Left lung (tissue), 14 donors: ENCODE data around the gene UST. TPM values are rescaled to one million over a fixed set of nuclear protein-coding genes. Genes with fewer than 3 reads are reported as not detected.

Experiments
- ATAC-seq: fragments of 200-7000 bp; cut with Tn5 transposase; one replicate; pipeline ENCODE4 v1.9.1; 2020; ENCODE audit warnings: moderate library complexity
- DNase-seq, 4 donors: peaks; one replicate each; pipeline ENCODE4 v3.0.0-alpha.2; 2013 to 2020
- H3K27ac ChIP-seq, 2 donors: fragments of 200-600 bp; sonication (generic) in 1 of 2; one replicate each; pipeline versions ENCODE4 v1.5.0 to v1.8.0; 2020 to 2021
- H3K27me3 ChIP-seq, 2 donors: fragments of 200-600 bp; sonication (generic) in 1 of 2; one replicate each; pipeline versions ENCODE4 v1.5.0 to v1.8.0; 2020 to 2021
- H3K36me3 ChIP-seq, 2 donors: fragments of 200-600 bp; sonication (generic) in 1 of 2; one replicate each; pipeline versions ENCODE4 v1.5.0 to v1.8.0; 2020 to 2021
- H3K4me1 ChIP-seq, 2 donors: fragments of 200-600 bp; one replicate each; pipeline ENCODE4 v1.8.0; 2021
- H3K4me3 ChIP-seq, 2 donors: fragments of 200-600 bp; sonication (generic) in 1 of 2; one replicate each; pipeline versions ENCODE4 v1.5.0 to v1.8.0; 2020 to 2021; ENCODE audit warnings: mild to moderate bottlenecking in 1 of 2
- H3K9me3 ChIP-seq, 2 donors: fragments of 200-600 bp; sonication (generic) in 1 of 2; one replicate each; pipeline versions ENCODE4 v1.5.0 to v1.8.0; 2020 to 2021
- CTCF ChIP-seq, 2 donors: fragments of 200-600 bp; sonication (generic) in 1 of 2; IDR thresholded peaks; one replicate each; pipeline versions ENCODE4 v1.5.0 to v1.8.0; 2021; ENCODE audit warnings: antibody characterized with exemption in 2 of 2
- intact Hi-C, 2 donors: fragments of 100-400 bp; cut with DNase I; formaldehyde crosslinking; loops; one replicate each; pipeline versions ENCODE4 v1.11.2 to v1.14.2; 2022
- long read RNA-seq, 12 donors: library from polyadenylated mRNA in 2 of 12; unstranded in 2 of 12; transcript quantifications; one replicate each; pipeline ENCODE4 v2.0.0 and lab custom pipeline, GENCODE V29; 2019 to 2026
- polyA plus RNA-seq, 6 donors: library from polyadenylated mRNA; unstranded; fragments of 120-200 nt; gene quantifications; one replicate each; pipeline ENCODE4 v1.2.1, GENCODE V29; 2013; ENCODE audit not compliant: insufficient read length in 6 of 6
- total RNA-seq, 2 donors: library from RNA; stranded (reverse); fragmentation: NEBNext Ultra II Directional; extraction: Animal tissue kit (Norgen Biotek cat#: 25700); gene quantifications; one replicate each; pipeline ENCODE4 v1.2.1, GENCODE V29; 2021
- donor health status: DM: no; HTN: yes; CAD: no.
- donor health status: DM: no; HTN: no; CAD: no.

The UST gene
- total RNA-seq (10 to 100 TPM; 10.4 to 17.0 TPM), polyA plus RNA-seq (1 to 10 TPM; 7.4 to 9.8 (median 8.8) TPM)
- long read RNA-seq, donor 1, full-length matches to known transcripts: 2 of 2 reads
- long read RNA-seq, donor 1, partial matches to known transcripts: 0 of 2 reads
- long read RNA-seq, donor 1, other reads (novel, unspliced or antisense): 0 of 2 reads
- long read RNA-seq, donor 2, full-length matches to known transcripts: 1 of 1 reads
- long read RNA-seq, donor 2, partial matches to known transcripts: 0 of 1 reads
- long read RNA-seq, donor 2, other reads (novel, unspliced or antisense): 0 of 1 reads
- long read RNA-seq, donor 3, full-length matches to known transcripts: 1 of 1 reads
- long read RNA-seq, donor 3, partial matches to known transcripts: 0 of 1 reads
- long read RNA-seq, donor 3, other reads (novel, unspliced or antisense): 0 of 1 reads
- long read RNA-seq, donor 4, partial matches to known transcripts: 0 of 2 reads
- long read RNA-seq, donor 4, other reads (novel, unspliced or antisense): 2 of 2 reads
- long read RNA-seq, donor 5: 0 reads
- long read RNA-seq, donor 6, full-length matches to known transcripts: 2 of 2 reads
- long read RNA-seq, donor 6, partial matches to known transcripts: 0 of 2 reads
- long read RNA-seq, donor 6, other reads (novel, unspliced or antisense): 0 of 2 reads
- long read RNA-seq, donor 7, full-length matches to known transcripts: 2 of 2 reads
- long read RNA-seq, donor 7, partial matches to known transcripts: 0 of 2 reads
- long read RNA-seq, donor 7, other reads (novel, unspliced or antisense): 0 of 2 reads
- long read RNA-seq, donor 8, full-length matches to known transcripts: 4 of 4 reads
- long read RNA-seq, donor 8, partial matches to known transcripts: 0 of 4 reads
- long read RNA-seq, donor 8, other reads (novel, unspliced or antisense): 0 of 4 reads
- long read RNA-seq, donor 9: 0 reads
- long read RNA-seq, donor 10, full-length matches to known transcripts: 1 of 1 reads
- long read RNA-seq, donor 10, partial matches to known transcripts: 0 of 1 reads
- long read RNA-seq, donor 10, other reads (novel, unspliced or antisense): 0 of 1 reads
- long read RNA-seq, donor 11, full-length matches to known transcripts: 5 of 5 reads
- long read RNA-seq, donor 11, partial matches to known transcripts: 0 of 5 reads
- long read RNA-seq, donor 11, other reads (novel, unspliced or antisense): 0 of 5 reads
- long read RNA-seq, donor 12: 0 reads

- peaks cover 0 to 65% of the 10 kb centered on the region in 2 donors for H3K27me3 ChIP-seq
Observed at GRCh38 chr6:148746363-148747144, at the start of gene UST. Gene UST, plus strand, starts transcription at chr6:148747030. Its CDS starts 401 bp downstream, at chr6:148747431.

GRCh38 chr6:148697895-148698440 is 48.9 kb upstream of the UST start:
- peaks cover 0 to 19% of the 10 kb centered on the region in 2 donors for H3K4me1 ChIP-seq
- no peak for TF ChIP-seq CTCF (IDR thresholded peaks at IDR 0.05)
- no peak overlapping the region for H3K27ac ChIP-seq
- DNase-seq (no peak), ATAC-seq (no peak)
- H3K27me3 ChIP-seq: no peaks in the 10 kb centered on the region
- peaks cover 0 to 5% of the 10 kb centered on the region in 2 donors for H3K9me3 ChIP-seq
- H3K36me3 ChIP-seq: no peaks in the 10 kb centered on the region
- no peak overlapping the region for H3K4me3 ChIP-seq
- intact Hi-C loops: no loop called here

More at GRCh38 chr6:148746363-148747144, at the start of gene UST:
- Histone ChIP-seq H3K36me3 (no peaks in the 10 kb centered on the region), H3K9me3 (no peaks in the 10 kb centered on the region), H3K27ac (peak within 1 kb of the TSS; percentile 68 to 92), H3K4me3 (peak within 1 kb of the TSS; percentile 51 to 69), H3K4me1 (peaks cover 0 to 25% of the 10 kb centered on the region in 2 donors)
- ATAC-seq: peak; percentile 83
- DNase-seq: peak; percentile 83 to 95 (median 90)
- peak in 1 of 2 donors; percentile 20 for TF ChIP-seq CTCF (IDR thresholded peaks at IDR 0.05)
- intact Hi-C loops: loop anchor here in 1 of 2 donors (10.0 kb wide), 1 partner anchor 208 kb away; no protein-coding TSS in a partner anchor

- Histone ChIP-seq H3K9me3 (peaks cover 0 to 5% of the 10 kb centered on the region in 2 donors), H3K4me1 (peaks cover 0 to 19% of the 10 kb centered on the region in 2 donors), H3K27me3 (no peaks in the 10 kb centered on the region), H3K27ac (no peak overlapping the region), H3K36me3 (no peaks in the 10 kb centered on the region), H3K4me3 (no peak overlapping the region)
- ATAC-seq (no peak), DNase-seq (no peak)
- intact Hi-C loops: no loop called here
- TF ChIP-seq CTCF (IDR thresholded peaks at IDR 0.05): no peak
Observed at GRCh38 chr6:148698671-148699180, 48.1 kb upstream of the UST start.

- no peaks in the 10 kb centered on the region for H3K27me3 ChIP-seq
- peaks cover 0 to 5% of the 10 kb centered on the region in 2 donors for H3K9me3 ChIP-seq
- peak; percentile 30 for ATAC-seq
- no peak for DNase-seq
- H3K36me3 ChIP-seq: no peaks in the 10 kb centered on the region
- peaks cover 0 to 19% of the 10 kb centered on the region in 2 donors for H3K4me1 ChIP-seq
- intact Hi-C loops: no loop called here
- peak in 1 of 2 donors; percentile 18 for TF ChIP-seq CTCF (IDR thresholded peaks at IDR 0.05)
- peak overlapping the region in 1 of 2 donors; percentile 33 for H3K4me3 ChIP-seq
- H3K27ac ChIP-seq: peak overlapping the region; percentile 20 to 61
Observed at GRCh38 chr6:148700047-148700715, 46.6 kb upstream of the UST start.
